Measurements from ENCODE around the gene KCNH1.

KCNH1 gene

GRCh38 chr1:210771131-210771530 lies 362.8 kb downstream of the KCNH1 start:
- DNase-seq (ENCODE audit: insufficient read length, low spot score) (no peak), FAIRE-seq (no peak)

GRCh38 chr1:210770396-210770984 lies 363.5 kb downstream of the KCNH1 start:
- FAIRE-seq (no peak), DNase-seq (ENCODE audit: insufficient read length, low spot score) (no peak)

GRCh38 chr1:210769473-210769872 lies 364.5 kb downstream of the KCNH1 start:
- DNase-seq (ENCODE audit: insufficient read length, low spot score) = no peak
- peak; percentile 40 for FAIRE-seq

GRCh38 chr1:210764536-210764935 lies 369.4 kb downstream of the KCNH1 start:
- FAIRE-seq = no peak

GRCh38 chr1:210758761-210759160 lies 375.2 kb downstream of the KCNH1 start:
- FAIRE-seq = no peak
- no peak for DNase-seq (ENCODE audit: insufficient read length, low spot score)

More at GRCh38 chr1:210764536-210764935, 369.4 kb downstream of the KCNH1 start:
- no peak for DNase-seq (ENCODE audit: insufficient read length, low spot score)

- FAIRE-seq (no peak), DNase-seq (ENCODE audit: insufficient read length, low spot score) (no peak)
These were observed 375.7 kb downstream of the KCNH1 start for GRCh38 chr1:210758261-210758660.

- no peak for FAIRE-seq
- no peak for DNase-seq (ENCODE audit: insufficient read length, low spot score)
These were observed 376.3 kb downstream of the KCNH1 start for GRCh38 chr1:210757677-210758076.

GRCh38 chr1:210755991-210756659 lies 377.8 kb downstream of the KCNH1 start:
- FAIRE-seq (no peak), DNase-seq (ENCODE audit: insufficient read length, low spot score) (no peak)

GRCh38 chr1:210754878-210755665 lies 378.9 kb downstream of the KCNH1 start:
- DNase-seq (ENCODE audit: insufficient read length, low spot score) (no peak), FAIRE-seq (no peak)

GRCh38 chr1:210751911-210752310 lies 382.0 kb downstream of the KCNH1 start:
- DNase-seq (ENCODE audit: insufficient read length, low spot score) = no peak

GRCh38 chr1:210750468-210750867 lies 383.5 kb downstream of the KCNH1 start:
- FAIRE-seq (no peak), DNase-seq (ENCODE audit: insufficient read length, low spot score) (no peak)

More at GRCh38 chr1:210751911-210752310, 382.0 kb downstream of the KCNH1 start:
- no peak for FAIRE-seq

- DNase-seq (ENCODE audit: insufficient read length, low spot score) (no peak), FAIRE-seq (no peak)
These were observed 385.2 kb downstream of the KCNH1 start for GRCh38 chr1:210748796-210749195.

GRCh38 chr1:210747890-210748289 lies 386.1 kb downstream of the KCNH1 start:
- FAIRE-seq (no peak), DNase-seq (ENCODE audit: insufficient read length, low spot score) (no peak)

- no peak for FAIRE-seq
These were observed 386.8 kb downstream of the KCNH1 start for GRCh38 chr1:210747112-210747511.

GRCh38 chr1:210746024-210746731 lies 387.8 kb downstream of the KCNH1 start:
- no peak for DNase-seq (ENCODE audit: insufficient read length, low spot score)
- no peak for FAIRE-seq

More at GRCh38 chr1:210747112-210747511, 386.8 kb downstream of the KCNH1 start:
- DNase-seq (ENCODE audit: insufficient read length, low spot score) = no peak

- DNase-seq (ENCODE audit: insufficient read length, low spot score) (no peak), FAIRE-seq (no peak)
These were observed 390.9 kb downstream of the KCNH1 start for GRCh38 chr1:210743038-210743437.

- DNase-seq (ENCODE audit: insufficient read length, low spot score) = no peak
- no peak for FAIRE-seq
These were observed 392.4 kb downstream of the KCNH1 start for GRCh38 chr1:210741564-210741963.

GRCh38 chr1:210739627-210740026 lies 394.3 kb downstream of the KCNH1 start:
- FAIRE-seq (no peak), DNase-seq (ENCODE audit: insufficient read length, low spot score) (no peak)

GRCh38 chr1:210738256-210738655 lies 395.7 kb downstream of the KCNH1 start:
- FAIRE-seq (no peak), DNase-seq (ENCODE audit: insufficient read length, low spot score) (no peak)

- FAIRE-seq = no peak
- DNase-seq (ENCODE audit: insufficient read length, low spot score) = no peak
These were observed 397.2 kb downstream of the KCNH1 start for GRCh38 chr1:210736713-210737112.

GRCh38 chr1:210731597-210731996 lies 402.4 kb downstream of the KCNH1 start:
- DNase-seq (ENCODE audit: insufficient read length, low spot score) (no peak), FAIRE-seq (no peak)
